Fibroblast of skin of right biceps (primary cell): ENCODE data around the gene RCSD1.
"Not testable (repeated sequence)": the region's sequence is repeated elsewhere in the genome, so short reads cannot be mapped to it uniquely, and the experiment has no call there.

Experiments
- DNase-seq: peaks from one replicate; pipeline ENCODE4 v3.0.0-alpha.2; 2013

RCSD1 gene

DNA sequence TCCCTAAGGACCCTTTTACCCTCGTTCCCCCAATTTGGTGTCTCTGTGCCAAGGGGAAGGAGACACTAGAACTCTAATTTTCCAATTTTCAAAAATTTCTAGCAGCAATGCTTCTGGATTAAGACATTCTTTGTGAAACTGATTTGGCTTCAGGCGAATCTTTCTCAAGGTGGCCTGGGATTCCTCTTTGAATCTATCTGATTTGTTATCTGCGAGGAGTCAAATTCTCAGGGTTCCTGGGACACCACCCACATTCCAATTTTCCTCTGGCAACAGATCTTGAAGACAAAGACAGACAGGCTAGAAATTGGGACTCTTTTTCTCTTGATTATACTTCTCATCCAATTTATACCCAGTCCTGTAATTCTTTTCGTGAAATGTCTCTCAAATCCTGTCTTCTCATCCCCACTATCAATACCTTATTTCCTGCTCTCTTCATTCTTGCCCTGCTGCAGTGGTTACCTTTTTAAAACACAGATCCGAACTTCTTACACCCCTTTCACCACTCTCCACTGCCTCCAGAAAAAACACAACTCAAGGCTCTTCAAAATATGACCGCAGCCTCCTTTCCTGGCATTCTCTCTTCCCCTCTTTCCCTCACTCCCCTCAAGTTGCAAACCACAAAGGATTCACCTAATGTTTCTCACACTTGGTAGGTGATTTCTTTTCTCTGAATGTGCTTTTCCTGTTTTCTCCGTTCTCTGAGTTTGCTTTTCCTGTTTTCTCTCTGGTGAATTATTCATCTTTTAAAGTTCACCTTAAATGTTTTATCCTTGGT, 89.1 kb downstream of the RCSD1 start:
- no peak for DNase-seq

DNA sequence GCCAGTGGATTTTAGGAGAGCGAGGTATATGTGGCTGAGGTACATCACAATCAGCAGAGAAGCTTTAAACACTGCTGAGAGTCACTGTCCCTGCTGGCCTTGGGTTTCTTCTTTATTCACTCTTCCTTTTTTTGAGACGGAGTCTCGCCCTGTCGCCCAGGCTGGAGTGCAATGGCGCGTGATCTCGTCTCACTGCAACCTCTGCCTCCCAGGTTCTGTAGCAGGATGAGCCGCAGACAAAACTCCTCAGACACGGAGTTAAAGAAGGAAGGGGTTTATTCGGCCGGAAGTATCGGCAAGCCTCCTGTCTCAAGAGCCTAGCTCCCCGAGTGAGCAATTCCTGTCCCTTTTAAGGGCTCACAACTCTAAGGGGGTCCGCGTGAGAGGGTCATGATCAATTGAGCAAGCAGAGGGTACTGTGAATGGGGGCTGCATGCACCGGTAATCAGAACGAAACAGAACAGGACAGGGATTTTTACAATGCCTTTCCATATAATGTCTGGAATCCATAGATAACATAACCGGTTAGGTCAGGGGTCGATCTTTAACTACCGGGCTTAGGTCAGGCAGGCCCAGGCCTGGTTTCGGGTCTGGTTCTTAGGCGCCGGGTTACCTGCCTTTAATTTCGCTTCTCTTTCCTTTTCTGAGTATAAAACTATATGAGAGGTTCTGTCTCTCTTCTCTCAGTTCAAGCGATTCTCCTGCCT, 89.8 kb downstream of the RCSD1 start:
- DNase-seq, result not testable (repeated sequence)

DNA sequence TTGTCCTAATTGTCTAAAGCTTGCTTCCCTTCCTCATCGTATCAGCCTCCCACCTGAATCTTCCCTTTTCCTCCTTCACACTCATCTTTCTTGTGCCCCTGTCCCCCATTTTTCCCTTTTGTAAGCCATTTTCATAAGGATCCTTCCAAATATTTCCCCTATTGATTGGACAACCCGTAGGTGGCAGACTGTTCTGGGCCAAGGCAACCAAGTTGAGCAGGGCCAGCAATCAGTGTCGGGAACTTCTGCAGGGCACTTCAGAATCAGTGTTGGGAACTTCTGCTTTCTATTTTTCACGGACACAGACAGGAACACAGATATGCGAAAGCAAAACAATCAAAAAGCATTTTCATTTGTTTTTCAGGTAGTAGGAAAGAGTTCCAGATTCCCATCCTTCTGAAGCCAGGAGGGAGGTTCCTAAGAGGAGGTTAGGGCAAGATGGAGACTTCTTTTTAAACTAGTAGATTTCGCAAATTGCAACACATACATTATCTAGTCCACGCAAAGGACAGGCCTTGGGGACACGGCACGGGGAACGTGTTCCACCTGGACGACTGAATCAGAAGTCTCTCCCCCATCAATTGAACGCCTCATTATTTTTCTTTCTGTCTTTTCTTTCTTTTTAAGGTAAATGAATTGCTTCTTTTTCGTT, 91.1 kb downstream of the RCSD1 start:
- peak; percentile 71 for DNase-seq

- peak; percentile 94 for DNase-seq
Measured at GRCh38 chr1:167721617-167722151, 91.7 kb downstream of the RCSD1 start, which contains the start of gene MPZL1. TSS of gene MPZL1 (plus strand) at chr1:167721982. CDS start at chr1:167722152, 170 bp downstream.

GRCh38 chr1:167722152-167722869, 92.3 kb downstream of the RCSD1 start:
- DNase-seq, result peak; percentile 47

- no peak for DNase-seq
Measured at GRCh38 chr1:167722870-167723251, 92.8 kb downstream of the RCSD1 start.

GRCh38 chr1:167723707-167724323, 93.8 kb downstream of the RCSD1 start:
- no peak for DNase-seq

DNA sequence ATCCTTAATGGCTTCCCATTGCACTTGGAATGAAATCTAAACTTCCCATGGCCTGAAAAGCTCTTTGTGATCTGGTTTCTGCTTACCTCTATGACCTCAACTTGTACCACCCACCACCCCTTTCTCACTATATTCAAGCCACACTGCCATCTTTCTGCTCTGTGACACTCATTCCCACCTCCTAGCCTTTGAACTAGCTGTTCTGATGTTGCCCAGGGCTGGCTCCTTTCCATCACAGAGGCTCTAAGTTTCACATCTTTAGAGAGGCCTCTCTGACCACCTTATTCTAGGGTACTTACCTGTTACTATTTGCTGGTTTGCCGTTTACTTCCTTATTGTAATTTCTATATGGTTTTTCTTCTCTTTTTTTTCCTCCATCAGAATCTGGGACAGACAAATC, 96.0 kb downstream of the RCSD1 start:
- no peak for DNase-seq

- no peak for DNase-seq
Measured at GRCh38 chr1:167728818-167729410, 98.9 kb downstream of the RCSD1 start.

- no peak for DNase-seq
Measured at GRCh38 chr1:167734227-167734626, 104.2 kb downstream of the RCSD1 start.

- no peak for DNase-seq
Measured at GRCh38 chr1:167734841-167735240, 104.8 kb downstream of the RCSD1 start.

DNA sequence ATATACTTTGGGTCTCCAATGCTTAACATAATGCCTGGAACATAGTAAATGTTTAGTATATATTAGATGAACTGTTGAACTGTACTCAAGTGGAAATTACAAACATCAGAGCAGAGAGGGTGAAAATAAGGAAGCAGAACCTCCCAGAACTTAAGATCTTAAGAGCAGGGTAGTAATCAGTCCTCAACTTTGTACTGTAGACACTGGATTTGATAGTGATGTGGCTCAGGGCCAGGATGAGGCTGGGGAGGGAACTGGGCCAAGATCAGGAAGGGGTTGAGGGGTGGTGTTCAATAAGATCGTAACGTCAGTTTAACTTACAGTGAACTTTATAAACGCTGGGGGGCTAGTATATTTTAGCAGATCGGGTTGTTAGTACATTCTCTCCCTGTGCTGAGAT, 107.1 kb downstream of the RCSD1 start:
- no peak for DNase-seq

DNA sequence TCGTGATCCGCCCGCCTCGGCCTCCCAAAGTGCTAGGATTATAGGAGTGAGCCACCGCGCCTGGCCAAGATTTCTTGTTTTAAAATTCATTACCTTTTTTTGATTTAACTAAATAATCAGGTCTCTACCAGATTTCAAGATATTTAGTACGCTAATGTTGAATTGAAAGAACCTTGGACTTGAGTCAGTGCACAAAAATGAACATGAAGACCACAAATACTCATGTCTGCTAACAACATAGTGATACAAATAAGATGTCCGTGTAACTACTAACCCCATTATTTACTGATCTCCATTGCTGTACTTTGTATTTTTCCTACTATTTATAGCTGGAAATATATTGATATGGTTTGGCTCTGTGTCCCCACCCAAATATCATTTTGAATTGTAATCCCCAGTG, 108.1 kb downstream of the RCSD1 start:
- no peak for DNase-seq

GRCh38 chr1:167739752-167740151, 109.7 kb downstream of the RCSD1 start:
- DNase-seq, result no peak

- not testable (repeated sequence) for DNase-seq
Measured at GRCh38 chr1:167741103-167741502, 111.1 kb downstream of the RCSD1 start.

DNA sequence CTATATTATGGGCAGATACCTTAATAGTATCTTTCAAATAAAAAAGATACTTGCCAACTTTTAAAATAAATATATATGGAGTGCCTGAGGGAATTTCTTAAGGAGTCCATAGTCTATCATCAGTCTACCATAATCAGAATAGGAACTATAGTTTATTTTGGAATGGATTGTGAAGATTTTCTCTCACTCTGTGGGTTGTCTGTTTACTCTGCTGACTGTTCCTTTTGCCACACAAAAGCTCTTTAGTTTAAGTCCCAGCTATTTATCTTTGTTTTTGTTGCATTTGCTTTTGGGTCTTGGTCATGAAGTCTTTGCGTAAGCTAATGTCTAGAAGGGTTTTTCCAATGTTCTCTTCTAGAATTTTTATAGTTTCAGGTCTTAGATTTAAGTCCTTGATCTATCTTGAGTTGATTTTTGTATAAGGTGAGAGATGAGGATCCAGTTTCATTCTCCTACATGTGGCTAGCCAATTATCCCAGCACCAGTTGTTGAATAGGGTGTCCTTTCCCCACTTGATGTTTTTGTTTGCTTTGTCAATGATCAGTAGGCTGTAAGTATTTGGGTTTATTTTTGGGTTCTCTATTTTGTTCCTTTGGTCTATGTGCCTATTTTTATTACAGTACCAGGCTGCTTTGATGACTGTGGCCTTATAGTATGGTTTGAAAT, 112.5 kb downstream of the RCSD1 start:
- DNase-seq, result not testable (repeated sequence)

- DNase-seq, result no peak
Measured at GRCh38 chr1:167744901-167745300, 114.9 kb downstream of the RCSD1 start.

DNA sequence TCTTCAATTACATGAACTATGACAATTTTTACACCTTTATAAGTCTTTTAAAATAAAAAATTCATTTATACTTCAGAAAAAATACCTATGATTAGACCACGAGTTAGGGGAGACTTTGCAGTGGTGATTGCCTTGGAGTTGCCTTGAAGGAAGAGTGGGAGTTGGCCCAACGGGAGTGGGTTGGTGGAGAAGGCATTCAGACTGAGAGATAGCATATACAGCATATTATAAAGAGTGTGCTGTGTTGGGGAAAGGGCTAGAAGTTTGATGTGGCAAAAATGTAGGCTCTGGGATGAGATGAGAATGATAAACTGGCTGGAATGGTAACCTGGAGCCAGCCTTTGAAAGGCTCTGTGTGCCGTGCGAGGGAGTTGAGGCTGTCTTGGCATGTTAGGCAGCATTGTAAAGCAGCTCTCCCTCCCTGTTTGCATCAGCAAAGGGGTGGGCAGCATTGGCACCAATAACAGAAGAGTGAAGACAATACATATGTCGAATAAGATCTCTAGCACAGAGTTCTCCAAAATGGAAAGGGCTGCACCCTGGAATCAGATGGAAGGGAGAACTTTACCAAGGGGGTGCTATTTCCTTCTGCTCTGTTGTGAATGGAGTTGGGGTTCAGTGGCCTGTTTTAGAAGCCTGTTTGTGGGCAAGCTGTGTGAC, 116.1 kb downstream of the RCSD1 start:
- DNase-seq, result no peak

- DNase-seq, result no peak
Measured at GRCh38 chr1:167746988-167747655, 117.1 kb downstream of the RCSD1 start.

- peak; percentile 15 for DNase-seq
Measured at GRCh38 chr1:167747988-167748387, 118.0 kb downstream of the RCSD1 start.
